OCI-LY3 (cell line): ENCODE data around the gene HERC3.

Experiments
- H2AFZ ChIP-seq: fragments of 200-600, 300-600 bp; shearing (Covaris generic); 2 replicates; pipeline ENCODE4 v1.6.0; 2014; ENCODE audit warnings: antibody characterized with exemption, low read depth, low read length
- H3K27ac ChIP-seq: fragments of 200-600, 300-600 bp; sonication (generic); 2 replicates; pipeline ENCODE4 v1.5.1; 2014; ENCODE audit warnings: mild to moderate bottlenecking, low read length, moderate library complexity, mixed read lengths
- H3K27me3 ChIP-seq: fragments of 200-600, 300-600 bp; sonication (generic); 2 replicates; pipeline ENCODE4 v1.6.1; 2014; ENCODE audit warnings: low read depth, low read length, mixed read lengths
- H3K36me3 ChIP-seq: fragments of 200-600, 300-600 bp; sonication (generic); replicated peaks from 2 replicates; pipeline ENCODE3; 2014; ENCODE audit warnings: low read depth, low read length, mixed read lengths
- H3K4me1 ChIP-seq: fragments of 300-600, 200-600 bp; sonication (generic); 2 replicates; pipeline ENCODE4 v1.6.1; 2014; ENCODE audit warnings: low read length, mixed read lengths
- H3K4me2 ChIP-seq: fragments of 200-600, 300-600 bp; sonication (generic); 2 replicates; pipeline ENCODE4 v1.6.1; 2014; ENCODE audit warnings: low read length, mixed read lengths
- H3K4me3 ChIP-seq: fragments of 300-600, 200-600 bp; sonication (generic); 2 replicates; pipeline ENCODE4 v1.5.1; 2014; ENCODE audit warnings: antibody characterized with exemption, mild to moderate bottlenecking, low read length, moderate library complexity
- H3K79me2 ChIP-seq: fragments of 300-600, 200-600 bp; shearing (Covaris generic); 2 replicates; pipeline ENCODE4 v1.6.1; 2014; ENCODE audit warnings: mild to moderate bottlenecking, low read length, mixed read lengths
- H3K9ac ChIP-seq: fragments of 300-600, 200-600 bp; shearing (Covaris generic); 2 replicates; pipeline ENCODE4 v1.6.0; 2014; ENCODE audit warnings: mild to moderate bottlenecking, low read length, moderate library complexity
- H3K9me3 ChIP-seq: fragments of 200-600, 300-600 bp; shearing (Covaris generic); 2 replicates; pipeline ENCODE4 v1.6.1; 2014; ENCODE audit warnings: low read length, mixed read lengths; ENCODE audit not compliant: insufficient read depth
- H4K20me1 ChIP-seq: fragments of 200-600, 300-600 bp; sonication (generic); 2 replicates; pipeline ENCODE4 v1.6.1; 2016; ENCODE audit warnings: low read length, mixed read lengths; ENCODE audit not compliant: insufficient read depth
- CTCF ChIP-seq: fragments of 200-600, 300-600 bp; sonication (generic); IDR thresholded peaks from 2 replicates; pipeline ENCODE4 v1.5.1; 2014; ENCODE audit warnings: antibody characterized with exemption, low read length, low read depth
- EZH2phosphoT487 ChIP-seq: fragments of 200-600 bp; shearing (Covaris generic); IDR thresholded peaks from 2 replicates; pipeline ENCODE4 v1.6.1; 2018; ENCODE audit warnings: antibody characterized with exemption, mixed run types, low read depth

HERC3 gene

GRCh38 chr4:88705805-88706492, 113.7 kb downstream of the HERC3 start:
- Histone ChIP-seq H3K27me3 (peaks cover 3% of the 10 kb centered on the region; the same call in 1 of the 2 replicates), H4K20me1 (no peaks in the 10 kb centered on the region), H3K9ac (no peak overlapping the region), H3K4me3 (no peak overlapping the region), H2AFZ (no peak overlapping the region), H3K4me2 (peak overlapping the region; percentile 68; the same call in 1 of the 2 replicates), H3K27ac (no peak overlapping the region), H3K36me3 (no peaks in the 10 kb centered on the region), H3K4me1 (peaks cover 34% of the 10 kb centered on the region), H3K79me2 (no peaks in the 10 kb centered on the region), H3K9me3 (no peaks in the 10 kb centered on the region)
- TF ChIP-seq EZH2phosphoT487 (no peak), CTCF (no peak)

- Histone ChIP-seq H3K27me3 (peaks cover 3% of the 10 kb centered on the region; the same call in 1 of the 2 replicates), H3K36me3 (no peaks in the 10 kb centered on the region), H3K4me1 (peaks cover 33% of the 10 kb centered on the region), H3K79me2 (no peaks in the 10 kb centered on the region), H4K20me1 (no peaks in the 10 kb centered on the region), H2AFZ (0 out of 2 replicates have a peak overlapping the region, but pooled peaks have one; percentile 63), H3K9ac (no peak overlapping the region), H3K9me3 (no peaks in the 10 kb centered on the region), H3K4me3 (peak overlapping the region; percentile 28; the same call in 1 of the 2 replicates), H3K27ac (no peak overlapping the region), H3K4me2 (peak overlapping the region; percentile 68)
- TF ChIP-seq EZH2phosphoT487, result no peak
- TF ChIP-seq CTCF, result peak; percentile 74
These were observed 114.3 kb downstream of the HERC3 start for GRCh38 chr4:88706574-88706973.

GRCh38 chr4:88709989-88710388, 117.7 kb downstream of the HERC3 start:
- peaks cover 33% of the 10 kb centered on the region for H3K4me1 ChIP-seq
- no peak overlapping the region for H3K9ac ChIP-seq
- H3K4me2 ChIP-seq, result peak overlapping the region; percentile 48
- peaks cover 3% of the 10 kb centered on the region for H3K36me3 ChIP-seq
- H3K27me3 ChIP-seq, result peaks cover 3% of the 10 kb centered on the region; the same call in 1 of the 2 replicates
- TF ChIP-seq CTCF (no peak), EZH2phosphoT487 (no peak)
- no peak overlapping the region for H2AFZ ChIP-seq
- H3K27ac ChIP-seq, result no peak overlapping the region
- H3K79me2 ChIP-seq, result no peaks in the 10 kb centered on the region
- no peaks in the 10 kb centered on the region for H4K20me1 ChIP-seq
- no peak overlapping the region for H3K4me3 ChIP-seq
- no peaks in the 10 kb centered on the region for H3K9me3 ChIP-seq

- no peaks in the 10 kb centered on the region for H4K20me1 ChIP-seq
- TF ChIP-seq EZH2phosphoT487, result no peak
- no peak overlapping the region for H2AFZ ChIP-seq
- H3K9me3 ChIP-seq, result peaks cover 26% of the 10 kb centered on the region
- H3K4me1 ChIP-seq, result peaks cover 20% of the 10 kb centered on the region
- H3K79me2 ChIP-seq, result no peaks in the 10 kb centered on the region
- no peak overlapping the region for H3K27ac ChIP-seq
- H3K4me2 ChIP-seq, result no peak overlapping the region
- no peak overlapping the region for H3K9ac ChIP-seq
- no peaks in the 10 kb centered on the region for H3K27me3 ChIP-seq
- no peak overlapping the region for H3K4me3 ChIP-seq
- peaks cover 28% of the 10 kb centered on the region for H3K36me3 ChIP-seq
These were observed 121.5 kb downstream of the HERC3 start for GRCh38 chr4:88713782-88714181.
